Stimulated activated CD8-positive, alpha-beta memory T cell treated with anti-CD3 and anti-CD28 coated beads, Interleukin-4, amount 100 ng/mL, for 4 hours (primary cell): ENCODE data around the gene LEUTX.
A peak's percentile ranks its signal among the peaks of the same experiment; 100 is the strongest.

ENCODE experiments used
- DNase-seq, 2 donors: peaks; one replicate each; pipeline ENCODE4 v3.0.0-alpha.2; 2020; ENCODE audit warnings: low read depth in 2 of 2, low spot score in 1 of 2

The LEUTX gene

DNA sequence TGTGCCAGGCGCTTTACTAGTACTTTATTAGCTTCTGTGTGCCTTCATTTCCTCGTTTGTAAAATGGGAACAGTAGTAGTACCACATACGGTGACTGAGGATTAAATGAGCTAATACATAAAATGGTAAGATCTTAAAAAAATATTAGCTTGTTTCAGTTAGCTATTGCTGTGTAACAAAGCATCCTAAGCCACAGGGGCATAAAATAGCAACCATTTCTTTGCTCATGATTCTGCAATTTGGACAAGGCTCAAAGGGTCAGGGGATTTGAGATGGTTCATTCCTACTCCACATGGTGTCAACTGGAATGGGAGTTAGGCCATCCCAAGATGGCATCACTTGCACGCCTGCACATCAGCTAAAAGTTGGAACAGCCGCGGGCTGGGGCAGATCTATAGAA is 42.0 kb downstream of the LEUTX start:
- DNase-seq, result no peak

GRCh38 chr19:39823686-39824085 is 45.0 kb downstream of the LEUTX start:
- no peak for DNase-seq

DNA sequence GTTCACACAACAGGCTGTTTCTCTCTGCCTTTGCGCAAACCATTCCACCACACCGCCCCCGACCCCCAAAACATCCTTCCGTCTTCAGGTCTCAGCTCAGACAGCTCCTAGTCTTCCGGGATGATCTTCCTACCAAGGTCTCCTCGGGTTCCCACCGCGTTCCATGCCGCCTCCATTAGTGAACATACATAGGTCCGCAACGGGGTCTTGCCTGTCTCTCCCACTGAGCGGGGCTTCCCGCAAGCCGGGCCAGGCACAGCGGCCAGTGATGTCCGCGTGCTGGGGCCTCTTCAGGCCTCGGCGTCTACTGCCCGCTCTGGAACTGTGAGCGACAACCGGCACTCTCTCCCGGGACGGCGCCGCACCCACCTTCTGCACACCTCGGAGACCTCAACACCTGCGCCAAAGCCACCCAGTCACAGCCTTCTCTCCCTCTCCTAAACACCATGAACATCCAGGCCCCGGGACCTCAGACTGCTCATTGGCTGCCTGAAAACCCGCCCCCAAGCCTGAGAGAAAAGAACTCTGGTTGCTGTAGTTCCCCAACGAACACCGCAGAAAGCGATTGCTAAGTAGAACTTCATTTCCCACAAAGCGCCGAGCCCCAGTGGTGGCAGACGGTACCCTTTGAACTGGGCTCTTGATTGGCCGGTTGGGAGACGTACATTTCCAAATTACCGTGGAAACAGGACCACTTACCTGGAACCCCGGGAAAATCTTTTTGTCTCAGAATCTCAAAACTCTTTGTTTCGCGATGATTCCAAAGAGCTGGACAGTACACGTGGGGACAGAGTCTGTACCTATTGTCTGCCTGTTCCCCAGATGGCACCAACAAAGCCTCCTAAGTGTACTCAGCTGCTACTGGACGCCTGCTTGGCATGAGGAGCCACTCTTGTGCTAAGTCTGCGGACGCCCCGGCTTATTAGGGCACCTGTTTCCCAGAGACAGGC is 45.8 kb downstream of the LEUTX start:
- DNase-seq, result peak; percentile 66 to 72

DNA sequence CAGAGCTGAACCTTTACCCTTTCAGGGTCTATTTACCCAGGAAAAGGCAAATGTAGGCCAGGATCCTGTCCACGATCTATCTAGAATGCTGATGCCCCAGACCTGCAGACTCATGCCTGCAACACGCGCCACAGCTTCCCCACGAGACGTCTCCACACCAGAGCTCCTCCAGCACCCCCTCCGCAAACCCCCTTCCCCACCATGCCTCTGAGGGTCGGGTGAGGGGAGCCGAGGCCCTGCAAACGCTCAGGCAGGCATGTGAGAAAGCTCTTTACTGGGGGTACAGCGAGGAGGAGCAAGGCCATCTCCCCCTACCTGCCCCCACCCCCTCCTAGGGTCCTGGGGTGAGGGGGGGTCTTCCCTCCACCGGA is 46.4 kb downstream of the LEUTX start:
- DNase-seq, result no peak

DNA sequence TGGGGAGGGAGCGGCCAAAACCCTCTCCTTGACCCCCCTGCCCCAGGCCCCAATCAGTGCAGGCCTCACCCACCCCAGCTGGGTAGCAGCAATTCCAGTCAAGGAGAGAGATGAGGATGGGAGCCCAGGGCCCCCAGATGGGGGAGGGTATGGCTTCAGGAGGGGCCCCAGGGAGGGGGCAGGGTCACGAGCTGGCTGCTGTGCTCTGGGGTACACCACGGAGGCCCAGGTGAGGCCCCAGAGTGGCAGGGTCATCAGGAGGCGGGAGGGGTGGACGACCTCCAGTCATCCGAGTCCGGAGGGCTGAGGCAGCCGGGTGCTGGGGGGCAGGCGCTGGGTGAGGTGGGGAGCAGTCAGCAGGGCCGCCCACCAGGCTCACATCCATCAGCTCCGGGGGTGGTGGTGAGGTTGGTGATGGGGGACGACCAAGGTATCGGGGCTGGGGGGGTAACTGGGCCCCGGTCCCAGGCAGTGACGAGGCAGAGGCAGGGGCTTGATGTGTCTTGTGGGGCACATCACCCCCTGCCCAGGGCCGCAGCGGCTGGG is 47.0 kb downstream of the LEUTX start:
- no peak for DNase-seq

DNA sequence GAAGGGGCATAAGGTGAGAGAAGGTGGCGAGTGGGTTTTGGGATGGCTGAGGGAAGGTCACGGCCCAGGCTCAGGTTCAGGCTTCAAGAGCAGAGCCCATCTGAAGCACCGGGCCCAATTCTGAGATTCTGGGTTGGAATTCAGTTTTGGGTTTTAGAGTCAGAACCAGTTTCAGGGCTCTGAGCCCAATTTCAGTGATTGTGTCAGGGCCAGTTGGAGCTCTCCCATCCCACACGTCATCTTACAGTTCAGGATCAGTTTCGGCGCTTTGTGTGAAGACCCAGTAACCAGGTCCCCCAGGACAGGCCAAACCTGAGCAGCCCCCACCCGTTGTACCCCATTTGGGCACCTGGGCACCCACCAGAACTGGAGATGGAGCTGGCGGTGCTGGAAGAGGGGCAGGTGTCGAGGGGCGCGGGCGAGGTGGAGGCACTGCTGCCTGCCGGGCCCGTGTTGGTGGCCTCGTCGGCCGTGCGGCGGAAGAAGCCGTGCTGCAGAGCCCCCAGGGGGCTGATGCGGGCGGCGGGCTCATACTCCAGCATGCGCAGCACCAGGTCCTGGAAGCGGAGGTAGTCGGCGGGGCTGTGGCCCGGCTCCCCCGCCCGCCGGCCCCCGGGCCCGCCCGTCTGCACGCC is 47.8 kb downstream of the LEUTX start:
- DNase-seq, result no peak

- no peak for DNase-seq
Observed at GRCh38 chr19:39827216-39827615, 48.6 kb downstream of the LEUTX start.

- DNase-seq, result no peak
Observed at GRCh38 chr19:39828015-39828653, 49.5 kb downstream of the LEUTX start.

GRCh38 chr19:39828654-39829032 is 50.0 kb downstream of the LEUTX start:
- no peak for DNase-seq

- DNase-seq, result no peak
Observed at GRCh38 chr19:39829702-39830275, 51.1 kb downstream of the LEUTX start.

GRCh38 chr19:39830406-39830805 is 51.8 kb downstream of the LEUTX start:
- no peak for DNase-seq

- no peak for DNase-seq
Observed at GRCh38 chr19:39830847-39831246, 52.2 kb downstream of the LEUTX start.

DNA sequence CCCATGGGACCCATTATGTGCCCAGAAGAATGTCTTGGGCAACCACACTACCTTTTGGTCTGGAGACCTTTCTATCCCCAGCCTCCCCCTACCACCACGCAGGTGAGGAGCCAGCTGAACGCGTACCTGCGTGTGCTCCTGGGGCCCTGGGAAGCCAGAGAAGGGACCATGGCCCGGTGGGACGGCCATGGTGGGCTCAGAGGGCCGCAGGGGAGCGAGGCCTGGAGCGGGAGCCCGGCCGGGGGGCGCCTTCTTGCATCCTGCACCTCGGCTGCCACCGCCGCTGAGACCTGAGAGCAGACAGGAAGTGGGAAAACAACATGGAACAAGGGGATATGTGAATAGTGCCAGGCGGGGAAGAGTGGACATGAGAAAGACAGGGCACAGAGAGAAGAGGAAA is 53.0 kb downstream of the LEUTX start:
- no peak for DNase-seq

DNA sequence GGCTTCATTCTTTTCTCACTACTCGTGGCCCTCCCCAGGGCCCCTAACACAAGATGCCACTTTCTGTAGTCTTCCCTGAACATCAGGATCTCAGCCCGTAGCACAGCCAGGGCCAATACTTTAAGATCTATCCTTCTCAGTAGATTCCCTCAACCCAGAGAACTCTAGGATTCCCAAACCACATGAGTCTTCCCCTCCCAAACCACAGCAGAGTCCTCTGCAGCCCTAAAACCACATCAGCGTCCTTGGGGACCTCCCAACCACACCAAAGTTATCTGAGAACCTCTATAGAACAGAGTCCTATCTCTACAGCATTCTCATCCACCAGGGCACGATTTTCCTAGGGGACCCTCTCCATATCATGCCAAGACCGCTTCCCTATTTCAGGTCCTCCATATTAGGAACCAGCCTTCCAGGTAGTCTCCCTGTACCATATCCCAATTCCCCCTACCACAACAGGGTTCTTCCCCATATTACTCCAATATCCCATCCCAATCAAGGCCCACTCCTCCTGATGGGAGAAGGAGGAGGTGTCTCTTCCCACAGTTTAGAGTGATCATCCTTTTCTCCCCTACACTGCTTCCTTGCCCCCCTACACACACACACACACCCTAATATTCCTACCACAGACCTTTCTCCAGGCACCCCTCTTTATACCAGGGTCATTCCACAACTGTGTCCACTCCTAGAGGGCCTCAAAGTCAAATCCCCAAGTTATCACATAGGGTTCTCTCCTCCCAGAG is 53.9 kb downstream of the LEUTX start:
- DNase-seq, result no peak

DNA sequence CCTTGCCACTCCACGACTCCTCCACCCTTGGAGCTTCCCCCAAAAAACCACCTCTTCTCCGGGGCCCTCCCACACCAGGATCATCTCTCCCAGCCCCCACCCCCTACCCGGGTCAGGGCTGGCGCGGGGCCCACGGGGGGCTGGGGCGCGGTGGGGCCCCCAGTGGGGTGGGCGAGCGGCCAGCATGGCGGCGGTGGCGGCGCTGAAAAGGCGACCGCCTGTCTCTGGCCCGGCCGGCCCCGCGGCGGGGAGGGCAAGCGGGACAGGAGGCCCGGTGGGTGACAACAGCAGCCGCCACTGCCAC is 54.5 kb downstream of the LEUTX start:
- no peak for DNase-seq

- peak; percentile 93 to 95 for DNase-seq
Observed at GRCh38 chr19:39833464-39834286, 55.0 kb downstream of the LEUTX start, which contains the start of gene DYRK1B. TSS of gene DYRK1B (minus strand) at chr19:39834162. CDS start at chr19:39831867, 2,295 bp downstream.

GRCh38 chr19:39834287-39834841 is 55.7 kb downstream of the LEUTX start:
- no peak for DNase-seq
